ENCODE results near the gene CCDC136.

The CCDC136 gene

GRCh38 chr7:128831994-128832879 is 40.5 kb downstream of the CCDC136 start:
- no peak for DNase-seq (ENCODE audit: low read depth in 2 of 2)

DNA sequence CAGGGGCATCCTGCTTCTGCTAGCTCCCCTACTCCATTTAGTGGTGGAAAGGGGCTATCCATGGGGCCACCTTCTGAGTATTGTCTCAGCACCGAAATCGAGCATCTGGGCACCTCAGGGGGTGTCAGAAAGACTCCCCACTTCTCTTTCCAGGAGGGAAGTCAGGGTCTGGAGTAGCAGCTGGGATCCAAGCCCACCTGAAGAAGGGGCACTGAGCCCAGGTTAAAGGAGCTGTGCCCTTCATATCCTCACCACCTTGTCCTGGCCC is 41.0 kb downstream of the CCDC136 start:
- no peak for DNase-seq (ENCODE audit: low read depth in 2 of 2)

GRCh38 chr7:128833148-128833945 is 41.6 kb downstream of the CCDC136 start:
- no peak for DNase-seq (ENCODE audit: low read depth in 2 of 2)

DNA sequence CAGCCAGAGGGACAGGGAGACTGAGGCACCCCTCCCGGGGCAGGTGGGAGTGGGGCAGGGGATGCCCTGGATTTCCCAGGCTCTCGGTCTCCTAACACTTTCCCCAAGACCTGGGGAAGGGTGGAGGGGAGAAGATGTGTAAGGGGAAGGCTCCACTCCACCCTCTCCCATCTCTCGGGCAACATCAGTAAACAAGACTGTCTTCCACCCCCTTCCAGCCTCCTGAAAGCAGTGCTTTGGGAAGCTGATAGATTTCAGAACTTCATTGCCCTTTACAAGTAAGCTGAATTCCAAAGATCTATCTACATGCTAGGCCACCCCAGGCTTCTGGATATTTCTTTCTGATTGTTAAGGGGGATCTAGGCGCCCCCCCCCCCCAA is 42.2 kb downstream of the CCDC136 start:
- DNase-seq (ENCODE audit: low read depth in 2 of 2): no peak

GRCh38 chr7:128835231-128835751 is 43.5 kb downstream of the CCDC136 start:
- DNase-seq (ENCODE audit: low read depth in 2 of 2): no peak

DNA sequence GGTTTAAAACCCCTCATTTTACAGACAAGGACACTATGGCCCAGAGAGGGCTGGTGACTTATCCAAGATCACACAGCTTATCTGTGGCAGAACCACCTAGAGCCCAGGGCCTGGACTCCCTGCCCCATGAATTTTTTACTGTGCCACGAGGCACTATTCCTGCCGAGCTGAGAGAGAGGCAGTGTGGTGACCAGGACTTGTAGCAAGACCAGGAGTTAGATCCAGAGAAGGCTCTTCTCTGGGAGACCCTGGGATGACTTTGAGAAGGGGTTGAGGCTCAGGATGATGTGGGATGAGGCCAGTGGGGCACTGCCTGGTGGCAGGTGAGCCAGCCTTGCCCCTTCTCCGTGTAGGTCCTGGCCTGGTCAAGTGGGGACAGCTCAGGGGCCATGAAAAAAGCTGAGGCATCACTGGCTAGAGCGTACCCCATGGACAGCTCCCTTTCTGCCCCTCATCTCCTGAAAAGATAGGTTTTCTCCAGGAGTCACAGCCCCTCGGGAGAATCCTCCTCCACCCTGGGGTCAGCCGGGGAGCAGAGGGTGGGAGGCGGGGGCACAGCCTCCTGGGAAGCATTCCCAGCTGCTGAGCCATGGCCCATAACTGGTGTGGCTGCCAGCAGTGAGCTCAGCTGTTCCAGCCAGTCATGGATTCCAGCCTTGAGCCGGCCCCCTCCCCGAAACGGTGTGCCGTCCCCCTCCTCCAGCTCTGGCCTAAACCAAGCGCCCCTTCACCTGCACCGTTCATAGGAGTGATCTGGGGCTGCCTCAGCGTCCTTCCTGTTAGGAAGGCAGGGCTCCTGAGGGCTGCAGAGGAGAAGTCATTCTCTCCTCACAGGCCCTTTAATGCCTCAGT is 44.2 kb downstream of the CCDC136 start:
- no peak for DNase-seq (ENCODE audit: low read depth in 2 of 2)

GRCh38 chr7:128836729-128837348 is 45.1 kb downstream of the CCDC136 start:
- no peak for DNase-seq (ENCODE audit: low read depth in 2 of 2)

DNA sequence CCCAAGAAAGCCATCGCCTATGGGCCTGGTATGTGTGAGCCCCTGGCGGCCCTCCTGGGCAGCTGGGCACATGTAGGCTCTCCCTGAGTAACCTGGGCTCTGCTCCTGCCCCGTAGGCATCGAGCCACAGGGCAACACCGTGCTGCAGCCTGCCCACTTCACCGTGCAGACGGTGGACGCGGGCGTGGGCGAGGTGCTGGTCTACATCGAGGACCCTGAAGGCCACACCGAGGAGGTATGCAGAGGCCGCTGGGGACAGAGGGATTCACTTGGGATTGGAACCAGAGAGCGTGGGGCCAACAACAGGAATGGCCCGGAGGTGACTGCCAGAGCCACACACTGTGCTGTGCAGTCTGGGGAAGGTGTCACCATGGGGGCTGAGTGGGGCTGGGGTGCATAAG is 45.8 kb downstream of the CCDC136 start:
- DNase-seq (ENCODE audit: low read depth in 2 of 2): no peak

GRCh38 chr7:128838109-128838779 is 46.5 kb downstream of the CCDC136 start:
- DNase-seq (ENCODE audit: low read depth in 2 of 2): no peak

DNA sequence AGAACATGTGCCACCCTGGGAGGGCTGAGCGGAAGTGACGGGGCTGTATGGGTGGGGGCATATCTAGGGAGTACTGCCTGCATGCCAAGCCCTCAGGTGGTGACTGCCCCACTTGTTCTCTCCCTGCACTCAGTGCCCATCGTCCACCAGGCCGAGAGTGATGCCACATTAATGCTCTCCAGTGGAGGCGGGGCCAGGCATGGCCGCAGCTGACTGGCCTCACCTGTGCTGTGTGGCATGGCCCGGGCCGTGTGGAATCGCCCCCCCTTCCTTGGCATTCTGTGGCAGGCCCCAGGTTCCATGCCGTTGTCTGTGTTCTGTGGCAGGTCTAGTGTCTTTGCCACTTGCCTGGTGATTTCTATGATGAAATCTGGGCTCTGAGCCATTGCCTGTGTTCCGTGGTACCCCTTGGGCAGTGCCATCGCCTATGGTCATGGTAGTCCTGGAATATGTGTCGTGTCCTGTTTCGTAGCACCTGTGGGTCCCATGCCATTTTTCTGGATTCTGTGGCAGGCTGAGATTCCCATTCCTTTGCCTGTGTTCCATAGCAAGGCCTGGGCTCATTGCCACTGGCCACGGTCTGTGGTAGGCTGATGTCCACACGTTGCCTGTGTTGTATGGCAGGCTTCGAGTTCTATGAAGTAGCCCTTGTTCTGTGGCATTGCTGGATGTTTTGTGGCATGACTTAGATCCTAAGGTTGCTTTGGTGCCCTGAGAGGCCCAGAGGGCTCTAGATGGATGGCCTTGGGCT is 47.4 kb downstream of the CCDC136 start:
- DNase-seq (ENCODE audit: low read depth in 2 of 2): no peak

DNA sequence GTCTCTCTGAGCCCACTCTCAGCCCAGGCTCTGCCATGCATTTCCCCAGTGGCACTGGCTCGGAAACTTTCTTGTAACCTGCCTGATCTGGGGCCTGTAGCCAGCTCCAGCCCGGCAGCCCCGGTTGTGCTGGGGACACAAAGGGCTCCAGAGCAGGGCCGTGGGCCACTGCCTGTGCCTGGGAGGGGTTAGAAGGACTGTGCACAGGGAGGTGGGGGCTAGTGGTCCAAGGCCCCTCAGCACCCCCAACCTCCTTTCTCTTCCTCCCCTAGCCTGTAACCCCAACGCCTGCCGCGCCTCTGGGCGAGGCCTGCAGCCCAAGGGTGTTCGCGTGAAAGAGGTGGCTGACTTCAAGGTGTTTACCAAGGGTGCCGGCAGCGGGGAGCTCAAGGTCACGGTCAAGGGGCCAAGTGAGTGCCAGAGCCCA is 48.0 kb downstream of the CCDC136 start:
- no peak for DNase-seq (ENCODE audit: low read depth in 2 of 2)

GRCh38 chr7:128840326-128841170 is 48.8 kb downstream of the CCDC136 start:
- DNase-seq (ENCODE audit: low read depth in 2 of 2): no peak

DNA sequence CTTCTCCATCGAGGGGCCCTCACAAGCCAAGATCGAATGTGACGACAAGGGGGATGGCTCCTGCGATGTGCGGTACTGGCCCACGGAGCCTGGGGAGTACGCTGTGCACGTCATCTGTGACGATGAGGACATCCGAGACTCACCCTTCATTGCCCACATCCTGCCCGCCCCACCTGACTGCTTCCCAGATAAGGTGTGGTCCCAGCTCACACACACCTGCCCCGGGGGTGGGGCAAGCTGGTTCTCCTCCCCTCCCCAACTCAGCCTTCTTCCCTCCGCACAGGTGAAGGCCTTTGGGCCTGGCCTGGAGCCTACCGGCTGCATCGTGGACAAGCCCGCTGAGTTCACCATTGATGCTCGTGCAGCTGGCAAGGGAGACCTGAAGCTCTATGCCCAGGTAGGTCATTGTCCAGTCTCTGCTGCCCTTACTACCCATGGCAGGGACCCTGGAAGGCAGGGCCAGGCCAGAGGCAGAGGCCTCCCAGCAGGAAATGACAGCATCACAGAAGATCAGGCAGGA is 49.5 kb downstream of the CCDC136 start:
- DNase-seq (ENCODE audit: low read depth in 2 of 2): no peak

DNA sequence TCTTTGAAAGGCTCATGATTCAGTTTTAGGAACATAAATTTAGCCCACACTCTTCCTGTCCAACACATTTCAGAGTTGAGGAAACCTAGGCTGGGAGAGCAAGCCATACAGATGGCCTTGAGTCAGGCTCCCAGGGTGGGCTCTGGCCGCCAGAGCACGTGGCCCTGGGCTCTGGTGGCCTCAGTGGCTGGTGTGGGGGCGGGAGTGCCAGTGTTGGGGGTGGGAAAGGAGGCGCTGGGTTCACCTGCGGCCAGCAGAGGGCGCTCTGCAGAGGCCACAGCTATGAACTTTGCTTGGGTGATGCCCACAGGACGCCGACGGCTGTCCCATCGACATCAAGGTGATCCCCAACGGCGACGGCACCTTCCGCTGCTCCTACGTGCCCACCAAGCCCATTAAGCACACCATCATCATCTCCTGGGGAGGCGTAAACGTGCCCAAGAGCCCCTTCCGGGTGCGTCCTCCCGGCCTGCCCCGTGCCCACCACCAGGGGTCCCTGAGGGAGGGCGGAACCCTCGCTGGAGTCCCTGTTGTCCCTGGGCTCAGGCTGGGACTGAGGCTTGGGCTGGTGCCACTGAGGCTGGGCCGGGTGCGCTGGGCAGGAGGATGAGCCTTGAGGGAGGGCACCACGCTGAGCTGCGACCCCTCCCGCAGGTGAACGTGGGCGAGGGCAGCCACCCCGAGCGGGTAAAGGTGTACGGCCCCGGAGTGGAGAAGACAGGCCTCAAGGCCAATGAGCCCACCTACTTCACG is 50.3 kb downstream of the CCDC136 start:
- DNase-seq (ENCODE audit: low read depth in 2 of 2): peak in 1 of 2 donors; percentile 36

GRCh38 chr7:128842674-128843641 is 51.2 kb downstream of the CCDC136 start:
- no peak for DNase-seq (ENCODE audit: low read depth in 2 of 2)

- DNase-seq (ENCODE audit: low read depth in 2 of 2): no peak
Observed at GRCh38 chr7:128843938-128844621, 52.3 kb downstream of the CCDC136 start.

Measured in stimulated activated CD8-positive, alpha-beta memory T cell treated with anti-CD3 and anti-CD28 coated beads, Interleukin-7, amount 100 ng/mL, for 4 hours (primary cell).